ENCODE results near the gene HIC2. TPM values are rescaled to one million over a fixed set of nuclear protein-coding genes. Genes with fewer than 3 reads are reported as not detected.
"Not testable (repeated sequence)": the region's sequence is repeated elsewhere in the genome, so short reads cannot be mapped to it uniquely, and the experiment has no call there.

The HIC2 gene
- polyA plus RNA-seq, 1 of the 3 experiments (the other 2 are of a cell fraction): 1.2 TPM

GRCh38 chr22:21416375-21416774 is 796 bp upstream of the HIC2 start:
- CTCF ChIA-PET; H3K36me3 ChIP-seq (replicated peaks in 1 of 2; ENCODE audit: control insufficient read depth in 1 of 2, insufficient read depth in 2 of 2, low read length in 1 of 2); H3K4me2 ChIP-seq; H3K27ac ChIP-seq (ENCODE audit: low read depth in 2 of 2, low read length in 1 of 2); H3K9me3 ChIP-seq; H3K9me2 ChIP-seq; H3K79me2 ChIP-seq (ENCODE audit: insufficient read depth); H3K27me3 ChIP-seq (ENCODE audit: insufficient read depth); H3F3A ChIP-seq (replicated peaks; ENCODE audit: insufficient read depth); H3K4me3 ChIP-seq (ENCODE audit: low read depth in 2 of 2, low read length in 1 of 2); DNase-seq; H2AFZ ChIP-seq (ENCODE audit: low read depth); H4K20me1 ChIP-seq (ENCODE audit: insufficient read depth); H3K9ac ChIP-seq; H3K4me1 ChIP-seq (ENCODE audit: control insufficient read depth in 1 of 2, insufficient read depth in 2 of 2, low read depth in 1 of 2, low read length in 1 of 2); POLR2A ChIA-PET: not testable (repeated sequence)
- 86% methylated on average over 4 of the region's 25 CpGs for WGBS (ENCODE audit: low lambda C conversion rate)

- H3K4me1 ChIP-seq (ENCODE audit: control insufficient read depth in 1 of 2, insufficient read depth in 2 of 2, low read depth in 1 of 2, low read length in 1 of 2); H3F3A ChIP-seq (replicated peaks; ENCODE audit: insufficient read depth); CTCF ChIA-PET; H2AFZ ChIP-seq (ENCODE audit: low read depth); H3K27me3 ChIP-seq (ENCODE audit: insufficient read depth); H3K36me3 ChIP-seq (replicated peaks in 1 of 2; ENCODE audit: control insufficient read depth in 1 of 2, insufficient read depth in 2 of 2, low read length in 1 of 2); POLR2A ChIA-PET; H3K9me3 ChIP-seq; H3K4me2 ChIP-seq; DNase-seq; H4K20me1 ChIP-seq (ENCODE audit: insufficient read depth); H3K27ac ChIP-seq (ENCODE audit: low read depth in 2 of 2, low read length in 1 of 2); H3K79me2 ChIP-seq (ENCODE audit: insufficient read depth); H3K9ac ChIP-seq; H3K9me2 ChIP-seq: not testable (repeated sequence)
- peak overlapping the region; percentile 41 to 43; a peak in 3 of 4 replicates for H3K4me3 ChIP-seq (ENCODE audit: low read depth in 2 of 2, low read length in 1 of 2)
- no CpG with 5 or more reads among the region's 33 CpGs for WGBS (ENCODE audit: low lambda C conversion rate)
These were observed 682 bp downstream of the HIC2 start for GRCh38 chr22:21417853-21418252.

- H3K27ac ChIP-seq (ENCODE audit: low read depth in 2 of 2, low read length in 1 of 2): peak overlapping the region in 1 of 2 experiments; percentile 53; a peak in 1 of 4 replicates
- H3K9me2 ChIP-seq; H3K9ac ChIP-seq; CTCF ChIA-PET; H3K4me2 ChIP-seq; H3K9me3 ChIP-seq; H2AFZ ChIP-seq (ENCODE audit: low read depth); H3K4me3 ChIP-seq (ENCODE audit: low read depth in 2 of 2, low read length in 1 of 2); H3K4me1 ChIP-seq (ENCODE audit: control insufficient read depth in 1 of 2, insufficient read depth in 2 of 2, low read depth in 1 of 2, low read length in 1 of 2); H3K79me2 ChIP-seq (ENCODE audit: insufficient read depth); H4K20me1 ChIP-seq (ENCODE audit: insufficient read depth); POLR2A ChIA-PET; H3F3A ChIP-seq (replicated peaks; ENCODE audit: insufficient read depth); H3K27me3 ChIP-seq (ENCODE audit: insufficient read depth); DNase-seq; H3K36me3 ChIP-seq (replicated peaks in 1 of 2; ENCODE audit: control insufficient read depth in 1 of 2, insufficient read depth in 2 of 2, low read length in 1 of 2): not testable (repeated sequence)
- WGBS (ENCODE audit: low lambda C conversion rate): 90% methylated on average over 5 of the region's 15 CpGs
These were observed 1.9 kb downstream of the HIC2 start for GRCh38 chr22:21418974-21419638.

GRCh38 chr22:21420180-21420763 is 3.1 kb downstream of the HIC2 start:
- 35% methylated on average over 3 of the region's 19 CpGs for WGBS (ENCODE audit: low lambda C conversion rate)

GRCh38 chr22:21424084-21424709 is 7.0 kb downstream of the HIC2 start:
- H3K4me3 ChIP-seq (ENCODE audit: low read depth in 2 of 2, low read length in 1 of 2); H3K27ac ChIP-seq (ENCODE audit: low read depth in 2 of 2, low read length in 1 of 2); CTCF ChIA-PET; POLR2A ChIA-PET; H3K4me1 ChIP-seq (ENCODE audit: control insufficient read depth in 1 of 2, insufficient read depth in 2 of 2, low read depth in 1 of 2, low read length in 1 of 2); H2AFZ ChIP-seq (ENCODE audit: low read depth); H3F3A ChIP-seq (replicated peaks; ENCODE audit: insufficient read depth); H3K79me2 ChIP-seq (ENCODE audit: insufficient read depth); H3K9me2 ChIP-seq; H3K9me3 ChIP-seq; H4K20me1 ChIP-seq (ENCODE audit: insufficient read depth); H3K27me3 ChIP-seq (ENCODE audit: insufficient read depth); H3K4me2 ChIP-seq; H3K36me3 ChIP-seq (replicated peaks in 1 of 2; ENCODE audit: control insufficient read depth in 1 of 2, insufficient read depth in 2 of 2, low read length in 1 of 2); H3K9ac ChIP-seq; DNase-seq: not testable (repeated sequence)
- no CpG with 5 or more reads among the region's 12 CpGs for WGBS (ENCODE audit: low lambda C conversion rate)

More at GRCh38 chr22:21420180-21420763, 3.1 kb downstream of the HIC2 start:
- DNase-seq; H3K79me2 ChIP-seq (ENCODE audit: insufficient read depth); H3F3A ChIP-seq (replicated peaks; ENCODE audit: insufficient read depth); H2AFZ ChIP-seq (ENCODE audit: low read depth); H3K27me3 ChIP-seq (ENCODE audit: insufficient read depth); H3K4me1 ChIP-seq (ENCODE audit: control insufficient read depth in 1 of 2, insufficient read depth in 2 of 2, low read depth in 1 of 2, low read length in 1 of 2); H4K20me1 ChIP-seq (ENCODE audit: insufficient read depth); H3K9me3 ChIP-seq; H3K9ac ChIP-seq; H3K4me3 ChIP-seq (ENCODE audit: low read depth in 2 of 2, low read length in 1 of 2); H3K36me3 ChIP-seq (replicated peaks in 1 of 2; ENCODE audit: control insufficient read depth in 1 of 2, insufficient read depth in 2 of 2, low read length in 1 of 2); H3K9me2 ChIP-seq; H3K27ac ChIP-seq (ENCODE audit: low read depth in 2 of 2, low read length in 1 of 2); POLR2A ChIA-PET; CTCF ChIA-PET: not testable (repeated sequence)
- H3K4me2 ChIP-seq: 0 out of 2 replicates have a peak overlapping the region, but pooled peaks have one; percentile 59

- WGBS (ENCODE audit: low lambda C conversion rate): no CpG with 5 or more reads among the region's 15 CpGs
- H3K79me2 ChIP-seq (ENCODE audit: insufficient read depth); H3K4me2 ChIP-seq; DNase-seq; H3F3A ChIP-seq (replicated peaks; ENCODE audit: insufficient read depth); POLR2A ChIA-PET; H3K27me3 ChIP-seq (ENCODE audit: insufficient read depth); H2AFZ ChIP-seq (ENCODE audit: low read depth); H3K9me3 ChIP-seq; H3K9me2 ChIP-seq; H4K20me1 ChIP-seq (ENCODE audit: insufficient read depth); H3K9ac ChIP-seq; H3K4me3 ChIP-seq (ENCODE audit: low read depth in 2 of 2, low read length in 1 of 2); H3K27ac ChIP-seq (ENCODE audit: low read depth in 2 of 2, low read length in 1 of 2); H3K4me1 ChIP-seq (ENCODE audit: control insufficient read depth in 1 of 2, insufficient read depth in 2 of 2, low read depth in 1 of 2, low read length in 1 of 2); H3K36me3 ChIP-seq (replicated peaks in 1 of 2; ENCODE audit: control insufficient read depth in 1 of 2, insufficient read depth in 2 of 2, low read length in 1 of 2); CTCF ChIA-PET: not testable (repeated sequence)
These were observed 17.4 kb downstream of the HIC2 start for GRCh38 chr22:21434378-21435233.
